ENCODE measurements around the gene TKTL1.

The TKTL1 gene

GRCh38 chrX:154312116-154312515 lies 16.5 kb downstream of the TKTL1 start:
- Histone ChIP-seq H3K27me3 (ENCODE audit: low read depth, low read length) (no peaks in the 10 kb centered on the region), H3K36me3 (ENCODE audit: control insufficient read depth in 1 of 2, insufficient read depth in 2 of 2, low read length in 2 of 2) (no peaks in the 10 kb centered on the region)

DNA sequence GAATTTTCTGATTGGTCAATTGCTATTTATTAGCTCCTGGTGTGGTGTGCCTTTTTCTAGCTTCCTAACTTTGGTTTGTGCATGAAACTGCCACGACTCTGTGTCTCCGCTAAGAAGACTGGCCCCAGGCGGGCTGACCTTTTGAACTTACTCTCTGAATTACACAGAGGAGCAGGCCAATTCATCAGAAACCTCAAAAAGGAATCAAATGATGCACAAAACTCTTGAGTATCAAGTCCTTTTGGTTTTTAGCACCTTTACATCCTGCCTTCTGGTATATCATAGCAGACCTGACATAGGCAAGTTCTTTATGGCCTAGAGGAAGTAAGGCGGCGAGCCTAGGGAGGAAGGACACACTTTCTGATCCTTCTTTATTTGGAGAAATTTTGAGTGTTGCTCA lies 17.6 kb downstream of the TKTL1 start:
- no peaks in the 10 kb centered on the region for H3K36me3 ChIP-seq (ENCODE audit: control insufficient read depth in 1 of 2, insufficient read depth in 2 of 2, low read length in 2 of 2)
- H3K9me3 ChIP-seq (ENCODE audit: control insufficient read depth in 1 of 2, low read length in 2 of 2): no peaks in the 10 kb centered on the region
- no peak overlapping the region for H3K27ac ChIP-seq (ENCODE audit: low read length)
- no peaks in the 10 kb centered on the region for H3K27me3 ChIP-seq (ENCODE audit: low read depth, low read length)
- H3K4me3 ChIP-seq (ENCODE audit: low read depth in 1 of 2, low read length in 2 of 2): no peak overlapping the region
- peaks cover 0 to 7% of the 10 kb centered on the region in 2 donors for H3K4me1 ChIP-seq (ENCODE audit: control insufficient read depth in 1 of 2, insufficient read depth in 2 of 2, low read length in 2 of 2)

More at GRCh38 chrX:154312116-154312515, 16.5 kb downstream of the TKTL1 start:
- no peaks in the 10 kb centered on the region for H3K9me3 ChIP-seq (ENCODE audit: control insufficient read depth in 1 of 2, low read length in 2 of 2)
- H3K4me1 ChIP-seq (ENCODE audit: control insufficient read depth in 1 of 2, insufficient read depth in 2 of 2, low read length in 2 of 2): peaks cover 0 to 3% of the 10 kb centered on the region in 2 donors
- H3K27ac ChIP-seq (ENCODE audit: low read length): no peak overlapping the region
- no peak overlapping the region for H3K4me3 ChIP-seq (ENCODE audit: low read depth in 1 of 2, low read length in 2 of 2)

DNA sequence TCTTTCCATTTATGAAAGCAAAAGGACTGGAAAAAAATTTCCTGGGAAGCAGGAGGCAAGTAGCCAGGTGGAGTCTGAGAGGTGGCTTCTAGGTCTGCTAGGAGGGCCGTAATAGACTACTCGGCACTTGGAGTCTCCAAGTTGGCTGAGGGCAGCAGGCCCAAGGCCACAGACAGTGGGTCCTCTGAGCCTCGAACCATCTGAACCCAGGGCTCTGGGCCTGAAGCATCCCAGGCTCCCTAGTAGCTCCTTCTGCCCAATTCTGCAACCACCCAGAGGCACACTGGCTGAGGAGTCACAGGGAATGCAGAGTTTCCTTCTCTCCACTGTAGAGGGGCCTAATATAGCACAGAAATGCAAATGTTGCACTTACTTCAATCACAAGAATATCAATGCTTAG lies 19.8 kb downstream of the TKTL1 start:
- no peaks in the 10 kb centered on the region for H3K9me3 ChIP-seq (ENCODE audit: control insufficient read depth in 1 of 2, low read length in 2 of 2)
- H3K27me3 ChIP-seq (ENCODE audit: low read depth, low read length): no peaks in the 10 kb centered on the region
- no peak overlapping the region for H3K4me3 ChIP-seq (ENCODE audit: low read depth in 1 of 2, low read length in 2 of 2)
- no peaks in the 10 kb centered on the region for H3K36me3 ChIP-seq (ENCODE audit: control insufficient read depth in 1 of 2, insufficient read depth in 2 of 2, low read length in 2 of 2)
- peaks cover 0 to 4% of the 10 kb centered on the region in 2 donors for H3K4me1 ChIP-seq (ENCODE audit: control insufficient read depth in 1 of 2, insufficient read depth in 2 of 2, low read length in 2 of 2)
- H3K27ac ChIP-seq (ENCODE audit: low read length): no peak overlapping the region

- H3K4me1 ChIP-seq (ENCODE audit: control insufficient read depth in 1 of 2, insufficient read depth in 2 of 2, low read length in 2 of 2): peaks cover 0 to 4% of the 10 kb centered on the region in 2 donors
- H3K4me3 ChIP-seq (ENCODE audit: low read depth in 1 of 2, low read length in 2 of 2): no peak overlapping the region
- no peaks in the 10 kb centered on the region for H3K27me3 ChIP-seq (ENCODE audit: low read depth, low read length)
- H3K9me3 ChIP-seq (ENCODE audit: control insufficient read depth in 1 of 2, low read length in 2 of 2): no peaks in the 10 kb centered on the region
- H3K36me3 ChIP-seq (ENCODE audit: control insufficient read depth in 1 of 2, insufficient read depth in 2 of 2, low read length in 2 of 2): no peaks in the 10 kb centered on the region
- no peak overlapping the region for H3K27ac ChIP-seq (ENCODE audit: low read length)
Observed at GRCh38 chrX:154317391-154317995, 21.9 kb downstream of the TKTL1 start.

DNA sequence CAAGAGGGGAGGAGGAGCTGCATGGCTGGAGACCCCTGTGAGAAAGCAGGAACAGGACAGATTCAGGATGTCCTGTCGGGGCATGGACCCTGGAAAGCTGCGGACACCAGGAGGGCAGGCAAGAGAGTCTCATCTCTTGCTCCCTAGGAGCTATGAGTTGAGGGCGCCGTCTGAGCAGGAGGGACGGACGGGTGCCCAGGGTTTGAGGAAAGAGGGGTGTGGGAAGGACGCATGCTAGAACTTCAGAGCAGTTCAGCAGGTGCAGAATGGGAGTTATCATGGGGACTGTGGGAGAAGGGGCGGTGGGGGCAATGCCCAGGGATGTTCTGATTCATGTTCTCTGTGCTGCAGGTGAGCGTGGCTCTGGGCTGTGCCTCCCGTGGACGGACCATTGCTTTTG lies 24.8 kb downstream of the TKTL1 start:
- Histone ChIP-seq H3K27ac (ENCODE audit: low read length) (no peak overlapping the region), H3K4me1 (ENCODE audit: control insufficient read depth in 1 of 2, insufficient read depth in 2 of 2, low read length in 2 of 2) (peaks cover 0 to 9% of the 10 kb centered on the region in 2 donors), H3K27me3 (ENCODE audit: low read depth, low read length) (no peaks in the 10 kb centered on the region), H3K9me3 (ENCODE audit: control insufficient read depth in 1 of 2, low read length in 2 of 2) (no peaks in the 10 kb centered on the region), H3K4me3 (ENCODE audit: low read depth in 1 of 2, low read length in 2 of 2) (no peak overlapping the region), H3K36me3 (ENCODE audit: control insufficient read depth in 1 of 2, insufficient read depth in 2 of 2, low read length in 2 of 2) (no peaks in the 10 kb centered on the region)

DNA sequence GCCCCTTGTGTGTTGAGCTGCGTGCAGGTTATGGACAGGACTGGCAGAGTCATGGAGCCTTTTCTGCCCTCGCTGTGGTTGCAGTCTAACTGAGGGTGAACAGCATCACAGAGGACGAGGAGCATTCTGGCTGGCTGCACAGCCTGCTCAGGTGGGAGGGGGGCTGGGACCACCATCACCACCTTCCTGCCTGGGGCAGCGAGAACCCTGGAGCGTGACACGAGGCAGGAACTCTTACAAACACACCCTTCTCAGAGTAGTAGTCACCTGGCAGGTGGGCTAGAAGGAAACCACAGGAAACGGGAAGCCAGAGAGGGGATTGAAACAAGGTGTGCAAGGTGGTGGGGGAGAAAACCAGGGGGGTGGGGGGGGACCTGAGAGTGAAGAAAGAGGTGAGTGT lies 25.6 kb downstream of the TKTL1 start:
- Histone ChIP-seq H3K4me1 (ENCODE audit: control insufficient read depth in 1 of 2, insufficient read depth in 2 of 2, low read length in 2 of 2) (peaks cover 0 to 9% of the 10 kb centered on the region in 2 donors), H3K4me3 (ENCODE audit: low read depth in 1 of 2, low read length in 2 of 2) (no peak overlapping the region), H3K27me3 (ENCODE audit: low read depth, low read length) (no peaks in the 10 kb centered on the region), H3K27ac (ENCODE audit: low read length) (no peak overlapping the region), H3K36me3 (ENCODE audit: control insufficient read depth in 1 of 2, insufficient read depth in 2 of 2, low read length in 2 of 2) (no peaks in the 10 kb centered on the region), H3K9me3 (ENCODE audit: control insufficient read depth in 1 of 2, low read length in 2 of 2) (no peaks in the 10 kb centered on the region)

- Histone ChIP-seq H3K27ac (ENCODE audit: low read length) (no peak overlapping the region), H3K4me1 (ENCODE audit: control insufficient read depth in 1 of 2, insufficient read depth in 2 of 2, low read length in 2 of 2) (peaks cover 0 to 9% of the 10 kb centered on the region in 2 donors), H3K9me3 (ENCODE audit: control insufficient read depth in 1 of 2, low read length in 2 of 2) (no peaks in the 10 kb centered on the region), H3K27me3 (ENCODE audit: low read depth, low read length) (no peaks in the 10 kb centered on the region), H3K4me3 (ENCODE audit: low read depth in 1 of 2, low read length in 2 of 2) (no peak overlapping the region), H3K36me3 (ENCODE audit: control insufficient read depth in 1 of 2, insufficient read depth in 2 of 2, low read length in 2 of 2) (no peaks in the 10 kb centered on the region)
Observed at GRCh38 chrX:154321594-154321993, 26.0 kb downstream of the TKTL1 start.

- Histone ChIP-seq H3K9me3 (ENCODE audit: control insufficient read depth in 1 of 2, low read length in 2 of 2) (no peaks in the 10 kb centered on the region), H3K4me3 (ENCODE audit: low read depth in 1 of 2, low read length in 2 of 2) (no peak overlapping the region), H3K27ac (ENCODE audit: low read length) (no peak overlapping the region), H3K36me3 (ENCODE audit: control insufficient read depth in 1 of 2, insufficient read depth in 2 of 2, low read length in 2 of 2) (no peaks in the 10 kb centered on the region), H3K4me1 (ENCODE audit: control insufficient read depth in 1 of 2, insufficient read depth in 2 of 2, low read length in 2 of 2) (peaks cover 0 to 8% of the 10 kb centered on the region in 2 donors), H3K27me3 (ENCODE audit: low read depth, low read length) (no peaks in the 10 kb centered on the region)
Observed at GRCh38 chrX:154322890-154323289, 27.3 kb downstream of the TKTL1 start.

DNA sequence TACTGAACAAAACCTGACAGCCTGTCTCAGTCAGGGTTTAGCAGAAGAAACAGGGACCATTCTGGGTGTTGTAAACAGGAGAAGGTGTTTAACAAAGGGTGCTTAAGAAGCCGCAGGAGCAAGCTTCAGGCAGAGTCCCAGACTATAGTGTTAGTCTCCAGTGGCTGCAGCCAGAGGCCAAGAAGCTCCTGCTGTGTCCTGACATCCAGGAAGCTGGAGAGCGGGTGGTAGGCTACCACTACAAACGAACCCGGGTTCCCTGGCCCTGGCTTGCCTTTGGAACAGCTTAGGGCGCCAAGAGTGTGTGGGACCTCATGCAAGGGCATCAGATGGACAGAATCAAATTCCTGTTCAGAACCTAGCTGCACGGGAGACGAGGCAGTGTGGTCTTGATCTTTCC lies 27.9 kb downstream of the TKTL1 start:
- no peak overlapping the region for H3K4me3 ChIP-seq (ENCODE audit: low read depth in 1 of 2, low read length in 2 of 2)
- H3K27ac ChIP-seq (ENCODE audit: low read length): no peak overlapping the region
- no peaks in the 10 kb centered on the region for H3K27me3 ChIP-seq (ENCODE audit: low read depth, low read length)
- no peaks in the 10 kb centered on the region for H3K9me3 ChIP-seq (ENCODE audit: control insufficient read depth in 1 of 2, low read length in 2 of 2)
- H3K4me1 ChIP-seq (ENCODE audit: control insufficient read depth in 1 of 2, insufficient read depth in 2 of 2, low read length in 2 of 2): peaks cover 0 to 8% of the 10 kb centered on the region in 2 donors
- H3K36me3 ChIP-seq (ENCODE audit: control insufficient read depth in 1 of 2, insufficient read depth in 2 of 2, low read length in 2 of 2): no peaks in the 10 kb centered on the region

DNA sequence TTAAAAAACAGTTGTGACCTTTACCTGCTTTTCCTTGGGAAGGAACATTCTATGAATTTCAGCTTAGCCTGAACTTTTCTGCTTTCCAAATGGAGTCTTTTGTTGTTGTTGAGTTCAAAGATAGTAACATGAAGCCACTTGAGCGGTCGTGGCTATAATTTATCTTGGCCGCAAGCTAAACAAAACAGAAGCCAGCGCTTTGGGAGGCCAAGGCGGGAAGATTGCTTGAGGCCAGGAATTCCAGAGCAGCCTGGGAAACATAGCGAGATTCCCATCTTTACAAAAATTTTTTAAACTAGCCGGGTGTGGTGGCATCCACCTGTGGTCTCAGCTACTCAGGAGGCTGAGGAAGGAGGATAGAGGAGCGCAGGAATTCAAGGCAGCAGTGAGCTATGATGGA lies 29.9 kb downstream of the TKTL1 start:
- Histone ChIP-seq H3K27me3 (ENCODE audit: low read depth, low read length) (no peaks in the 10 kb centered on the region), H3K36me3 (ENCODE audit: control insufficient read depth in 1 of 2, insufficient read depth in 2 of 2, low read length in 2 of 2) (no peaks in the 10 kb centered on the region), H3K4me3 (ENCODE audit: low read depth in 1 of 2, low read length in 2 of 2) (no peak overlapping the region), H3K4me1 (ENCODE audit: control insufficient read depth in 1 of 2, insufficient read depth in 2 of 2, low read length in 2 of 2) (peaks cover 0 to 8% of the 10 kb centered on the region in 2 donors), H3K27ac (ENCODE audit: low read length) (no peak overlapping the region), H3K9me3 (ENCODE audit: control insufficient read depth in 1 of 2, low read length in 2 of 2) (no peaks in the 10 kb centered on the region)

GRCh38 chrX:154327038-154327820 lies 31.6 kb downstream of the TKTL1 start:
- H3K27ac ChIP-seq (ENCODE audit: low read length): no peak overlapping the region
- no peaks in the 10 kb centered on the region for H3K36me3 ChIP-seq (ENCODE audit: control insufficient read depth in 1 of 2, insufficient read depth in 2 of 2, low read length in 2 of 2)
- H3K27me3 ChIP-seq (ENCODE audit: low read depth, low read length): no peaks in the 10 kb centered on the region
- H3K9me3 ChIP-seq (ENCODE audit: control insufficient read depth in 1 of 2, low read length in 2 of 2): no peaks in the 10 kb centered on the region
- H3K4me1 ChIP-seq (ENCODE audit: control insufficient read depth in 1 of 2, insufficient read depth in 2 of 2, low read length in 2 of 2): peaks cover 0 to 8% of the 10 kb centered on the region in 2 donors
- no peak overlapping the region for H3K4me3 ChIP-seq (ENCODE audit: low read depth in 1 of 2, low read length in 2 of 2)

Measured in muscle layer of duodenum (tissue), 2 donors.